Measurements from ENCODE around the gene GPR148.

Gene GPR148

DNA sequence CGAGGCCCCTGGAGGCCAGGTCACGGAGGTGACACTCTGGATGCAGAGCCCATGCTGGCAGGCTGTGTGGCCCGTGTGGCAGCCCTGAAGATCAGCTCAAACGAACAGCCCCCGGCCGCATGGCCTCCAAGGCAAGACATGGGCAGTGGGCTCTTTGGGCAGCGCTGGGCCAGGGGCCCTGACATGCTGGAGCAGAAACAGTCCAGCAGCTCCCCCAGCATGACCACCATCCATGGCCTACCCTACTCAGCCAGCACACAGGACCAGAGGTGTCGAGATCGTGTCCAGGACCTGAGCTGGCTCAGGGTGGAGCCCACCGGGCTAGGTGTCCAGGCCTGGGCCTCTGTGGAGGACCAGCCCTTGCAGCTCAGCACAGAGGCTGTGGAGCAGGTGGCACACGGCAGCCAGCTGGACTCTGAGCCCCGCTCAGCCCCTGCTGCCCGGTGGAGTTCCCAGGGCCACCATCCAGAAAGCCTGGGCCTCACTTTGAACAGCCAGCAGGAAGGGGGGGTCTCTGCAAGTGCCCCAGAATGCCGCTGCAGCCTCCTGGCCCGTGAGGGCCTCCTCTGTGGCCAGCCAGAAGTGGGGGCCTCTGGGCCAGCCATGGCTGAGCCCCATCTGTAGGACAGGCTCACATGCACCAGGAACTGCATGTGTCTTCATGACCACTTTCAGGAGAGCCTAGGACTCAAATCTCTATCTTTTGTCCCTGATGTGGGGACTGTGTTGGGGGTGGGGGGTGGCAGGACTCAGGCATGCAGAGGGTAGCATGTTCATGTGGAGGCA is 35.4 kb downstream of the GPR148 start:
- TF ChIP-seq, protein P1, sequence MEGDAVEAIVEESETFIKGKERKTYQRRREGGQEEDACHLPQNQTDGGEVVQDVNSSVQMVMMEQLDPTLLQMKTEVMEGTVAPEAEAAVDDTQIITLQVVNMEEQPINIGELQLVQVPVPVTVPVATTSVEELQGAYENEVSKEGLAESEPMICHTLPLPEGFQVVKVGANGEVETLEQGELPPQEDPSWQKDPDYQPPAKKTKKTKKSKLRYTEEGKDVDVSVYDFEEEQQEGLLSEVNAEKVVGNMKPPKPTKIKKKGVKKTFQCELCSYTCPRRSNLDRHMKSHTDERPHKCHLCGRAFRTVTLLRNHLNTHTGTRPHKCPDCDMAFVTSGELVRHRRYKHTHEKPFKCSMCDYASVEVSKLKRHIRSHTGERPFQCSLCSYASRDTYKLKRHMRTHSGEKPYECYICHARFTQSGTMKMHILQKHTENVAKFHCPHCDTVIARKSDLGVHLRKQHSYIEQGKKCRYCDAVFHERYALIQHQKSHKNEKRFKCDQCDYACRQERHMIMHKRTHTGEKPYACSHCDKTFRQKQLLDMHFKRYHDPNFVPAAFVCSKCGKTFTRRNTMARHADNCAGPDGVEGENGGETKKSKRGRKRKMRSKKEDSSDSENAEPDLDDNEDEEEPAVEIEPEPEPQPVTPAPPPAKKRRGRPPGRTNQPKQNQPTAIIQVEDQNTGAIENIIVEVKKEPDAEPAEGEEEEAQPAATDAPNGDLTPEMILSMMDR (IDR thresholded peaks at IDR 0.05; ENCODE audit: low read depth, low read length) = no peak
- no peak for DNase-seq (ENCODE audit: low read depth, low spot score)
- H3K4me3 ChIP-seq (ENCODE audit: low read depth, low read length) = no peak overlapping the region
- in situ Hi-C loops (cut with HindIII; ENCODE audit: low sequenced_read_pairs) = no loop called here

DNA sequence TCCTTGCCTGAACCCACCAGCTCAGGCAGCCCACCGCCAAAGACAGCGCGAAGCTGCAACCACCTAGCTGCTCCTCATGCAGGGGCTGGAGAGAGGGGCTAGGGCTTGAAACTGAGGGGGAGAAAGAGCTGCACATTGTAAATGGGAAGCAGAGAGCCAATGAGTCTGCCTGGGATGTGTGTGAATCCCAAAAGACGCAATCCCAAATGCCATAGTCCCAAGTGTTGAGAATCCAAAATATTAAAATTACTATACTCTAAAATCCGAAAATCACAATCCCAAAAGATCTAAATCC is 35.9 kb downstream of the GPR148 start:
- TF ChIP-seq, protein P1 (IDR thresholded peaks at IDR 0.05; ENCODE audit: low read depth, low read length) = no peak
- H3K4me3 ChIP-seq (ENCODE audit: low read depth, low read length) = no peak overlapping the region
- in situ Hi-C loops (cut with HindIII; ENCODE audit: low sequenced_read_pairs) = no loop called here
- DNase-seq (ENCODE audit: low read depth, low spot score) = no peak

DNA sequence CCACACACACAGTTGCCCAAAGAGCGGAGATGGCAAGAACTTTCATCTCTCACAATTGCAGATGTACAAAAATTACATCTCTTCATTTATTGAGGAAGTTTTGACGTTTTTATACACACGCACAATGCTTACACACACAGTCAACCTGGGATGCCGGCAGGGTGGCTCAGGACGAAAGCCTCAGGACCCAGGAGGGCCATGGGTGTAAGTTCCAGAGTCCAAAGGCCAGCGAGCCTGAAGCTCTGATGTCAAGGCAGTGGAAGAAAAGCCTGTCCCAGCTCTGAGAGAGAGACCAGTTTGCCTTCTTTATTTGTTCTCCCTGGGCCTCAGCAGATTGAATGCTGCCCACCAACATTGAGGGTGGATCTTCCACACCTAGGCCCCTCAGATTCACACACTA is 36.6 kb downstream of the GPR148 start:
- no peak overlapping the region for H3K4me3 ChIP-seq (ENCODE audit: low read depth, low read length)
- TF ChIP-seq, protein P1 (IDR thresholded peaks at IDR 0.05; ENCODE audit: low read depth, low read length) = no peak
- DNase-seq (ENCODE audit: low read depth, low spot score) = no peak
- in situ Hi-C loops (cut with HindIII; ENCODE audit: low sequenced_read_pairs) = no loop called here

DNA sequence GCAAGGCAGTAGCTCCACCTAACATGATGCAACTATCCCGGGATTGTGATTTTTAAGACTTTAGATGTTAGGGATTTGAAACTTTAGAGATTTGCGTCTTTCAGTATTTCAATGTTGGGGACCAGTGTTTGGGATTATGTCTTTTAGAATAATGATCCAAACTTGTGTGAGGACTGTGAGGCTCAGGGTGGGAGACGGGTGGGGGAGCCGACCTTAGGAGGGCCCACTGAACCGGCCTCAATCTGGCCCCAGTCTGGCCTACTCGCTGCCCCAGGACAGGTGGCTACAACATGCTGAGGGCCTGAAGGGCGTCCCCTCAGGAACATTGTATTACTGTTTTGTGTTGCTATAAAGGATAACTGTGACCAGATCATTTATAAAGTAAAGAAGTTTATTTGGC is 37.2 kb downstream of the GPR148 start:
- H3K4me3 ChIP-seq (ENCODE audit: low read depth, low read length) = no peak overlapping the region
- in situ Hi-C loops (cut with HindIII; ENCODE audit: low sequenced_read_pairs) = no loop called here
- no peak for DNase-seq (ENCODE audit: low read depth, low spot score)
- TF ChIP-seq, protein P1 (IDR thresholded peaks at IDR 0.05; ENCODE audit: low read depth, low read length) = no peak

DNA sequence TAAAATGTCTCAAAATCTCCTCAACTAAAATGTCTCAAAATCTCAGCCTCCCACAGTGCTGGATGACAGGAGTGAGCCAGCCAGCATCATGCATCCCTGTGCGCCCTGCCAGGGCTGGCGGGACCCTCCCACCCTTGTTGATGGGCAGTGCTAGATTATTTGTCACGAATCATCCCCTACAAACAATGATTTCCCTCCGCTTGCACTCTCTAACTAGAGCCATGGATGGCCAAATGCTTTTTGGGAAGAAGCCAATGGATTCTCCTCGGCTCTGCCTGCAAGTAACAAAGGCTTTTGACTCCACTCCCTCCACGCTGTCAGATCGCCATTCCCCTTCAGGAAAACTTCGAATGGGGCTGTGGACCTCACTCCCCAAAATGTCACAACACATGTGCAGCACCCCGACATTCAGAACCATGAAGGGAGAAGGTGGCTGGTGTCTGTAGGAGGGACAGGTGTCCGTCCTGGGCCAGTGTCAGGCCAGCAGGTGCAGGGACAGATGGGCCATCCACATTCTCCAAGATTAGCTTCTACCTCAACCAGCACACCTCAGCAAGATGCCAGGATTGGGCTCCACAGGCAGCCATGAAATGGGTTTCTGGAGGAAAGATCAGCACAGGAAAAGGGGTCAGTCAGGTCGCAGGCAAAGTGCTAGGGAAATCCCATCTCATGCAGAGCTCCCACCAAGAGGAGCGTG is 38.0 kb downstream of the GPR148 start:
- DNase-seq (ENCODE audit: low read depth, low spot score) = no peak
- no peak overlapping the region for H3K4me3 ChIP-seq (ENCODE audit: low read depth, low read length)
- in situ Hi-C loops (cut with HindIII; ENCODE audit: low sequenced_read_pairs) = no loop called here
- TF ChIP-seq, protein P1 (IDR thresholded peaks at IDR 0.05; ENCODE audit: low read depth, low read length) = no peak

DNA sequence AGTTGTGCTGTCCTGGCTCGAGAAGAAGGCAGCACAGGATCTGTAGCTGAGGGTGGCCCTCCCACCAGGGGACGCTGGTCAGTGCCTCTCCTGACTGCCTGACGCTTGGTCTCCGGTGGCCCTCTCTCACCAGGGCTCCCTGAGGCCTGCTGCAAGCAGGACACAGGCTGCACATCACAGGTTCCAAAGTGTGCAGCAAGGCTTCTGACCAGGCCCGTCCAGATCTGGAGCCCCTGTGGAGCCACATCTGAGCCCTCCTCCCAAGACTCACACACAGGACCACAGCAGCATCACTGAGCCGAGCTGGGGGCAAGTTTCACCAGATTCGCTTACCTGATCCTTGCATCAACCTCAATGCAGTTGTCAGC is 38.5 kb downstream of the GPR148 start:
- in situ Hi-C loops (cut with HindIII; ENCODE audit: low sequenced_read_pairs) = no loop called here
- no peak for DNase-seq (ENCODE audit: low read depth, low spot score)
- no peak overlapping the region for H3K4me3 ChIP-seq (ENCODE audit: low read depth, low read length)
- TF ChIP-seq, protein P1 (IDR thresholded peaks at IDR 0.05; ENCODE audit: low read depth, low read length) = no peak
